ENCODE measurements around the gene STIM1. TPM values are rescaled to one million over a fixed set of nuclear protein-coding genes. Genes with fewer than 3 reads are reported as not detected.

Gene STIM1
- total and polyA plus RNA-seq, 2 experiments from 2014 or later, result 16.1 to 60.0 TPM

- H3K36me3 ChIP-seq, result no peaks in the 10 kb centered on the region
- no peak for DNase-seq (ENCODE audit: low read depth in 1 of 2, low spot score in 1 of 2)
- no peaks in the 10 kb centered on the region for H3K4me1 ChIP-seq (ENCODE audit: low read depth)
- H3K9me3 ChIP-seq (ENCODE audit: low read depth), result no peaks in the 10 kb centered on the region
- H3K4me3 ChIP-seq, result no peak overlapping the region
- TF ChIP-seq CTCF (IDR thresholded peaks at IDR 0.05; ENCODE audit: low read depth, low read length), result no peak
- peaks cover 19% of the 10 kb centered on the region for H3K27me3 ChIP-seq
- H3K27ac ChIP-seq, result no peak overlapping the region
Observed at GRCh38 chr11:3985631-3986030, 130.2 kb downstream of the STIM1 start.

GRCh38 chr11:3986301-3986700 is 130.8 kb downstream of the STIM1 start:
- Histone ChIP-seq H3K36me3 (no peaks in the 10 kb centered on the region), H3K27ac (no peak overlapping the region), H3K9me3 (ENCODE audit: low read depth) (no peaks in the 10 kb centered on the region), H3K4me1 (ENCODE audit: low read depth) (no peaks in the 10 kb centered on the region), H3K27me3 (peaks cover 19% of the 10 kb centered on the region), H3K4me3 (no peak overlapping the region)
- TF ChIP-seq CTCF (IDR thresholded peaks at IDR 0.05; ENCODE audit: low read depth, low read length), result no peak
- DNase-seq (ENCODE audit: low read depth in 1 of 2, low spot score in 1 of 2), result no peak

GRCh38 chr11:3989276-3989920 is 133.9 kb downstream of the STIM1 start:
- H3K27ac ChIP-seq, result no peak overlapping the region
- no peaks in the 10 kb centered on the region for H3K4me1 ChIP-seq (ENCODE audit: low read depth)
- peak in 1 of 2 donors; percentile 8 for DNase-seq (ENCODE audit: low read depth in 1 of 2, low spot score in 1 of 2)
- H3K4me3 ChIP-seq, result no peak overlapping the region
- H3K27me3 ChIP-seq, result peaks cover 19% of the 10 kb centered on the region
- H3K36me3 ChIP-seq, result no peaks in the 10 kb centered on the region
- no peak for TF ChIP-seq CTCF (IDR thresholded peaks at IDR 0.05; ENCODE audit: low read depth, low read length)
- no peaks in the 10 kb centered on the region for H3K9me3 ChIP-seq (ENCODE audit: low read depth)

- DNase-seq (ENCODE audit: low read depth in 1 of 2, low spot score in 1 of 2), result no peak
- Histone ChIP-seq H3K4me3 (no peak overlapping the region), H3K27ac (no peak overlapping the region), H3K27me3 (peaks cover 19% of the 10 kb centered on the region), H3K4me1 (ENCODE audit: low read depth) (no peaks in the 10 kb centered on the region), H3K36me3 (no peaks in the 10 kb centered on the region), H3K9me3 (ENCODE audit: low read depth) (no peaks in the 10 kb centered on the region)
- TF ChIP-seq CTCF (IDR thresholded peaks at IDR 0.05; ENCODE audit: low read depth, low read length), result no peak
Observed at GRCh38 chr11:3989921-3990290, 134.4 kb downstream of the STIM1 start.

- Histone ChIP-seq H3K27me3 (peaks cover 19% of the 10 kb centered on the region), H3K27ac (no peak overlapping the region), H3K4me1 (ENCODE audit: low read depth) (no peaks in the 10 kb centered on the region), H3K36me3 (no peaks in the 10 kb centered on the region), H3K9me3 (ENCODE audit: low read depth) (no peaks in the 10 kb centered on the region), H3K4me3 (no peak overlapping the region)
- no peak for DNase-seq (ENCODE audit: low read depth in 1 of 2, low spot score in 1 of 2)
- TF ChIP-seq CTCF (IDR thresholded peaks at IDR 0.05; ENCODE audit: low read depth, low read length), result no peak
Observed at GRCh38 chr11:3990406-3990805, 134.9 kb downstream of the STIM1 start.

All from cardiac muscle cell (in vitro differentiated cells and primary cell).